Activated CD8-positive, alpha-beta T cell treated with anti-CD3 and anti-CD28 coated beads, Interleukin-2, amount 10 ng/mL, durations not matched to agents 7 days and 5 days (primary cell): ENCODE measurements around the gene SLC24A4. TPM values are rescaled to one million over a fixed set of nuclear protein-coding genes. Genes with fewer than 3 reads are reported as not detected.

Experiments
- ATAC-seq: fragments of 150-1000 bp; cut with Tn5 transposase; one replicate; pipeline ENCODE4 v1.10.0; 2021; ENCODE audit warnings: moderate library complexity
- CTCF ChIA-PET: fragments of 350-600 bp; sonication (Branson Sonifier 250); formaldehyde crosslinking; loops from one replicate; lab custom pipeline; 2021; ENCODE audit warnings: antibody characterized with exemption; lab: Charles Lee
- POLR2A ChIA-PET: fragments of 350-600 bp; sonication (Branson Sonifier 250); formaldehyde crosslinking; loops from one replicate; lab custom pipeline; 2021; ENCODE audit warnings: antibody characterized with exemption; lab: Charles Lee
- DNase-seq: peaks from one replicate; pipeline ENCODE4 v3.0.0-alpha.2; 2020
- H3K27ac Mint-ChIP-seq: one replicate; pipeline ENCODE4 v1.8.0; 2021; ENCODE audit warnings: mild to moderate bottlenecking, mixed read lengths
- H3K27me3 Mint-ChIP-seq: one replicate; pipeline ENCODE4 v1.8.0; 2021; ENCODE audit warnings: low read depth, mixed read lengths
- H3K36me3 Mint-ChIP-seq: one replicate; pipeline ENCODE4 v1.8.0; 2021; ENCODE audit warnings: low read depth, mixed read lengths
- H3K4me1 Mint-ChIP-seq: one replicate; pipeline ENCODE4 v1.8.0; 2021; ENCODE audit warnings: low read depth, mixed read lengths
- H3K4me3 Mint-ChIP-seq: one replicate; pipeline ENCODE4 v1.8.0; 2021; ENCODE audit warnings: mild to moderate bottlenecking, mixed read lengths
- H3K9me3 Mint-ChIP-seq: one replicate; pipeline ENCODE4 v1.8.0; 2022; ENCODE audit warnings: mixed read lengths; ENCODE audit not compliant: insufficient read depth
- total RNA-seq, 2 experiments: library from RNA; stranded (reverse); gene quantifications; one replicate each; pipeline ENCODE4 v1.2.3, GENCODE V29; 2021

SLC24A4 gene
- total RNA-seq, 2 experiments from 2014 or later = 0.05 TPM; not detected in 1

DNA sequence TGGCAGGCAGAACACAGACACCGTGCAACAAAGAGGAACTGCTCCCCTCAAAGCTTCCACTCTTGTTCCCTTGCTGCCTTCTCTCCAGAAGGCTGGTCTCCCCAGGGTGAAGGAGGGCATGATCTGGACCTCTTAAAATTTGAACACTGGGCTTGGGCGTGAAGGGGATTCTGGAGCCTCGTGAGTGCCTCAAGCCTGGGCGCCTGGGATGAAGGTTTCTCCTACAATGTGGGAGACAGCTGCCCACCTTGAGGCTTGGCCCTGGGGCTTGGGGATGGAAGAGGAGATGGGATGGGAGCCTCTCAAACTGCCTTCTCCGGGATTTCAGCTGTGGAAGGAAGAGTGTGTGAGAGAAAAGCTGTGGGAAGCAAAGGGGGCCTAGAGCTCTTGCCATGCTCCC is 182.9 kb downstream of the SLC24A4 start:
- DNase-seq = no peak
- CTCF ChIA-PET = interaction anchor here (2.5 kb wide), 1 partner anchor 11 kb away, joined by 5 read pairs; no protein-coding TSS in a partner anchor
- peaks cover 16% of the 10 kb centered on the region for H3K27me3 Mint-ChIP-seq
- H3K4me1 Mint-ChIP-seq = peaks cover 27% of the 10 kb centered on the region
- no peak overlapping the region for H3K4me3 Mint-ChIP-seq
- ATAC-seq = no peak
- no peaks in the 10 kb centered on the region for H3K36me3 Mint-ChIP-seq
- no peak overlapping the region for H3K27ac Mint-ChIP-seq
- POLR2A ChIA-PET = interaction anchor here (1.1 kb wide), 1 partner anchor 19 kb away, joined by 3 read pairs; no protein-coding TSS in a partner anchor
- H3K9me3 Mint-ChIP-seq = no peaks in the 10 kb centered on the region

- peaks cover 27% of the 10 kb centered on the region for H3K4me1 Mint-ChIP-seq
- H3K27me3 Mint-ChIP-seq = peaks cover 19% of the 10 kb centered on the region
- CTCF ChIA-PET = interaction anchor here (2.5 kb wide), 1 partner anchor 10 kb away, joined by 5 read pairs; no protein-coding TSS in a partner anchor
- POLR2A ChIA-PET = interaction anchor here (1.1 kb wide), 1 partner anchor 18 kb away, joined by 3 read pairs; no protein-coding TSS in a partner anchor
- DNase-seq = no peak
- no peak overlapping the region for H3K4me3 Mint-ChIP-seq
- ATAC-seq = no peak
- no peaks in the 10 kb centered on the region for H3K9me3 Mint-ChIP-seq
- no peaks in the 10 kb centered on the region for H3K36me3 Mint-ChIP-seq
- no peak overlapping the region for H3K27ac Mint-ChIP-seq
These were observed 183.3 kb downstream of the SLC24A4 start for GRCh38 chr14:92506231-92506630.

- H3K27ac Mint-ChIP-seq = no peak overlapping the region
- ChIA-PET CTCF (no interaction called here), POLR2A (no interaction called here)
- no peaks in the 10 kb centered on the region for H3K36me3 Mint-ChIP-seq
- H3K9me3 Mint-ChIP-seq = no peaks in the 10 kb centered on the region
- DNase-seq = peak; percentile 56
- ATAC-seq = peak; percentile 68
- H3K27me3 Mint-ChIP-seq = peaks cover 19% of the 10 kb centered on the region
- H3K4me1 Mint-ChIP-seq = peaks cover 29% of the 10 kb centered on the region
- no peak overlapping the region for H3K4me3 Mint-ChIP-seq
These were observed 184.3 kb downstream of the SLC24A4 start for GRCh38 chr14:92507174-92507768.

DNA sequence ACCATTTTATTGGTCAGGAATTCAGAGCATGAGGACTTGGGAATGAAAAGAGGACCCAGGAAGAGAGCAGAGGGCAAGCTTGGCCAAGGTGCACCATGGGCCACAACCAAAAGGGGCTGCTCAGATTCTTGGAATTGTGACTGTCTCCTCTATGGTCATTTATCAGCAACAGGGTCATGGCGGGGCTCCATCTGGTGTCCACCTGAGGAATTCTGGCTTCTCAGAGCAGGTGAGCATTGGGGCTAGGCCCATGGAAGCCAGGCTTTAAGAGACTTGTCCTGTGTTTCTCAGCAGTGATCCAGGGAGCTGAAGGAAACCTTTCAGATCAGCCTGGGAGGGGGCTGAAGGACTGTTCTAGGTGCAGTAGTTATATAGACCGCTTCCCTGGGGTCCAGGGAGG is 188.0 kb downstream of the SLC24A4 start:
- Mint-ChIP-seq H3K27ac (no peak overlapping the region), H3K4me3 (no peak overlapping the region), H3K9me3 (no peaks in the 10 kb centered on the region), H3K4me1 (peaks cover 46% of the 10 kb centered on the region), H3K36me3 (peaks cover 8% of the 10 kb centered on the region), H3K27me3 (peaks cover 19% of the 10 kb centered on the region)
- ChIA-PET POLR2A (interaction anchor here (0.9 kb wide), 1 partner anchor 13 kb away, joined by 3 read pairs; no protein-coding TSS in a partner anchor), CTCF (interaction anchor here (0.7 to 2.3 kb wide), 4 partner anchors 12 to 179 kb away, joined by 3 to 7 read pairs (median 3); no protein-coding TSS in a partner anchor)
- ATAC-seq (no peak), DNase-seq (no peak)

DNA sequence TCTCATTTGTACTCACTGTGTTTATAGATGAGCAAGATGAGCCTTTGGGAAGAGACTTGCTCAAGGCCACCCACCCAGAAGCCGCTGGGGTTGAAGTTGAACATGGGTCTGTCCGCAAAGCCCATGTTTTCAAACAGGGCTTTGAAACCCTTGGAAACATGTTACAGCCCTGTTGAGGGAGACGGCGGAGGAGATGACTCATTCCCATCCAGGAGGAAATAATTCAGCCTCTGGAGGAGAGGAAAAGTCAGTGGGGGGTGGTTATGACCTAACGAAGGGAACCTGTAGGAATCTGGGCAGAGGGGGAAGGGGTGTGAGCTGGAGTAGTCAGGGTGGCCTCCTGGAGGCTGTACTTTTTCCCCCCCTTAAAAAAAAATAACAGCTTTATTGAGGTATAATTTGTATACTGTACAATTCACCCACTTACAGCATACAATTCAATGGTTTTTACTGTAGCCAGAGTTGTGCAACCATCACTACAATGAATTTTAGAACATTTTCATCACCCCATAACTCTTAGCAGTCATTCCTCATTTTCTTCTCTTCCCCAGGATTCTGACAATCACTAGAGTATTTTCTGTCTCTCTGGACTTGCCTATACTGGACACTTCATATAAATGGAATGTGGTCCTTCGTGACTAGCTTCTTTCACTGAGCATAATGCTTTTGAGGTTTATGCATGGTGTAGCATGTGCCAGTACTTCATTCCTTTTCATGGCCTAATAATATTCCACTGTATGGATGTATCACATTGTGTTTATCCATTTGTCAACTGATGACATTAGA is 188.7 kb downstream of the SLC24A4 start:
- CTCF ChIA-PET = interaction anchor here (1.4 kb wide), 1 partner anchor 24 kb away, joined by 3 read pairs; no protein-coding TSS in a partner anchor
- DNase-seq = no peak
- POLR2A ChIA-PET = interaction anchor here (0.9 kb wide), 1 partner anchor 13 kb away, joined by 3 read pairs; no protein-coding TSS in a partner anchor
- H3K9me3 Mint-ChIP-seq = no peaks in the 10 kb centered on the region
- H3K36me3 Mint-ChIP-seq = peaks cover 9% of the 10 kb centered on the region
- no peak for ATAC-seq
- H3K4me1 Mint-ChIP-seq = peaks cover 48% of the 10 kb centered on the region
- H3K27ac Mint-ChIP-seq = no peak overlapping the region
- H3K27me3 Mint-ChIP-seq = peaks cover 19% of the 10 kb centered on the region
- no peak overlapping the region for H3K4me3 Mint-ChIP-seq

- CTCF ChIA-PET = interaction anchor here (0.7 kb wide), 1 partner anchor 14 kb away, joined by 3 read pairs; no protein-coding TSS in a partner anchor
- H3K4me3 Mint-ChIP-seq = peak overlapping the region; percentile 77
- peaks cover 16% of the 10 kb centered on the region for H3K27me3 Mint-ChIP-seq
These were observed 189.8 kb downstream of the SLC24A4 start for GRCh38 chr14:92512807-92513203.

GRCh38 chr14:92513204-92513965 is 190.4 kb downstream of the SLC24A4 start, which contains the start of gene RIN3:
Gene RIN3 (plus strand): TSS chr14:92513781. CDS start chr14:92513933, 152 bp downstream.
- DNase-seq (peak; percentile 67), ATAC-seq (peak; percentile 58)
- Mint-ChIP-seq H3K4me3 (peak within 1 kb of the TSS; percentile 77), H3K27ac (peak within 1 kb of the TSS; percentile 93), H3K36me3 (peaks cover 22% of the 10 kb centered on the region), H3K4me1 (peaks cover 50% of the 10 kb centered on the region), H3K27me3 (peaks cover 10% of the 10 kb centered on the region), H3K9me3 (no peaks in the 10 kb centered on the region)
- POLR2A ChIA-PET = interaction anchor here (1.1 to 1.2 kb wide), 2 partner anchors 18 to 22 kb away, joined by 3 to 5 read pairs; no protein-coding TSS in a partner anchor
- CTCF ChIA-PET = interaction anchor here (0.7 kb wide), 1 partner anchor 13 kb away, joined by 3 read pairs; no protein-coding TSS in a partner anchor

More at GRCh38 chr14:92512807-92513203, 189.8 kb downstream of the SLC24A4 start:
- ATAC-seq (no peak), DNase-seq (no peak)
- Mint-ChIP-seq H3K27ac (peak overlapping the region; percentile 43), H3K36me3 (peaks cover 18% of the 10 kb centered on the region), H3K9me3 (no peaks in the 10 kb centered on the region), H3K4me1 (peaks cover 50% of the 10 kb centered on the region)
- POLR2A ChIA-PET = interaction anchor here (1.1 kb wide), 1 partner anchor 19 kb away, joined by 5 read pairs; no protein-coding TSS in a partner anchor

GRCh38 chr14:92513966-92514843 is 191.2 kb downstream of the SLC24A4 start:
- Mint-ChIP-seq H3K4me1 (peaks cover 58% of the 10 kb centered on the region), H3K36me3 (peaks cover 26% of the 10 kb centered on the region), H3K27ac (peak overlapping the region; percentile 93), H3K27me3 (peaks cover 7% of the 10 kb centered on the region), H3K4me3 (peak overlapping the region; percentile 77), H3K9me3 (no peaks in the 10 kb centered on the region)
- ATAC-seq = peak; percentile 40
- DNase-seq = peak; percentile 49
- ChIA-PET POLR2A (interaction anchor here (1.2 to 1.5 kb wide), 2 partner anchors 10 to 21 kb away, joined by 3 to 5 read pairs; no protein-coding TSS in a partner anchor), CTCF (interaction anchor here (1.1 kb wide), 1 partner anchor 9 kb away, joined by 3 read pairs; no protein-coding TSS in a partner anchor)

GRCh38 chr14:92514844-92515514 is 192.0 kb downstream of the SLC24A4 start:
- peaks cover 62% of the 10 kb centered on the region for H3K4me1 Mint-ChIP-seq
- H3K27me3 Mint-ChIP-seq = peaks cover 3% of the 10 kb centered on the region
- H3K9me3 Mint-ChIP-seq = no peaks in the 10 kb centered on the region
- ATAC-seq = no peak
- POLR2A ChIA-PET = interaction anchor here (0.9 to 1.9 kb wide), 4 partner anchors 9 to 61 kb away, joined by 3 to 6 read pairs (median 4); no protein-coding TSS in a partner anchor
- H3K4me3 Mint-ChIP-seq = peak overlapping the region; percentile 77
- peaks cover 28% of the 10 kb centered on the region for H3K36me3 Mint-ChIP-seq
- DNase-seq = no peak
- CTCF ChIA-PET = interaction anchor here (1.1 kb wide), 1 partner anchor 9 kb away, joined by 3 read pairs; no protein-coding TSS in a partner anchor
- H3K27ac Mint-ChIP-seq = peak overlapping the region; percentile 93
